Stimulated activated naive CD4-positive, alpha-beta T cell (primary cell): ENCODE results near the gene CRELD1.
A peak's percentile ranks its signal among the peaks of the same experiment; 100 is the strongest.
"Not testable (repeated sequence)": the region's sequence is repeated elsewhere in the genome, so short reads cannot be mapped to it uniquely, and the experiment has no call there.

Experiments
- DNase-seq, 6 experiments: peaks; one replicate each; lab custom pipeline; 2025; lab: John Stamatoyannopoulos, UW

The CRELD1 gene

GRCh38 chr3:9933561-9934234, at the start of gene CRELD1:
Gene CRELD1 (plus strand): TSS chr3:9933834. CDS start chr3:9934439, 605 bp downstream.
- DNase-seq, result peak; percentile 96 to 98 (median 96)

- no peak for DNase-seq
These were observed 49.0 kb upstream of the CRELD1 start for GRCh38 chr3:9884555-9885165.

- DNase-seq, result no peak
These were observed 47.3 kb upstream of the CRELD1 start for GRCh38 chr3:9886328-9886727.

- no peak for DNase-seq
These were observed 46.2 kb upstream of the CRELD1 start for GRCh38 chr3:9887480-9887879.

- no peak for DNase-seq
These were observed 45.1 kb upstream of the CRELD1 start for GRCh38 chr3:9888540-9888939.

GRCh38 chr3:9889405-9889804, 44.2 kb upstream of the CRELD1 start:
- no peak for DNase-seq

- DNase-seq, result peak; percentile 86 to 96 (median 92)
These were observed 43.2 kb upstream of the CRELD1 start, which contains the start of gene JAGN1 for GRCh38 chr3:9890249-9891071. Gene JAGN1 (plus strand): TSS chr3:9890610. CDS start chr3:9890723, 113 bp downstream.

- DNase-seq, result no peak
These were observed 42.5 kb upstream of the CRELD1 start for GRCh38 chr3:9891072-9891622.

GRCh38 chr3:9893739-9894138, 39.9 kb upstream of the CRELD1 start:
- no peak for DNase-seq

GRCh38 chr3:9895715-9896114, 37.9 kb upstream of the CRELD1 start:
- DNase-seq, result not testable (repeated sequence)

- DNase-seq, result not testable (repeated sequence)
These were observed 36.8 kb upstream of the CRELD1 start for GRCh38 chr3:9896755-9897407.

- no peak for DNase-seq
These were observed 35.9 kb upstream of the CRELD1 start for GRCh38 chr3:9897408-9898372.

GRCh38 chr3:9898467-9899241, 35.0 kb upstream of the CRELD1 start:
- no peak for DNase-seq

GRCh38 chr3:9899289-9899791, 34.3 kb upstream of the CRELD1 start:
- no peak for DNase-seq

GRCh38 chr3:9900965-9901415, 32.6 kb upstream of the CRELD1 start:
- DNase-seq, result not testable (repeated sequence)

GRCh38 chr3:9901967-9902366, 31.7 kb upstream of the CRELD1 start:
- no peak for DNase-seq

- DNase-seq, result no peak
These were observed 31.0 kb upstream of the CRELD1 start, which contains the start of gene IL17RE for GRCh38 chr3:9902372-9903237. Gene IL17RE (plus strand): TSS chr3:9902848. CDS start chr3:9902933, 85 bp downstream.

- DNase-seq, result no peak
These were observed 30.4 kb upstream of the CRELD1 start for GRCh38 chr3:9903238-9903624.

GRCh38 chr3:9903904-9904303, 29.7 kb upstream of the CRELD1 start:
- DNase-seq, result no peak
